WTC11 (cell line): ENCODE data around the gene ZNF212. TPM values are rescaled to one million over a fixed set of nuclear protein-coding genes. Genes with fewer than 3 reads are reported as not detected.

Experiments used
- ATAC-seq: fragments of 200-7000 bp; cut with Tn5 transposase; 2 replicates; pipeline ENCODE4 v1.10.0; 2021; ENCODE audit warnings: mild to moderate bottlenecking, moderate library complexity
- CTCF ChIA-PET: fragments of 300-600 bp; sonication (Branson Sonifier 250); formaldehyde crosslinking; loops from one replicate; lab custom pipeline; 2021; ENCODE audit warnings: antibody characterized with exemption; lab: Charles Lee
- POLR2A ChIA-PET: fragments of 350-600 bp; sonication (Branson Sonifier 250); formaldehyde crosslinking; loops from one replicate; lab custom pipeline; 2021; ENCODE audit warnings: antibody characterized with exemption; lab: Charles Lee
- DNase-seq: peaks from one replicate; pipeline ENCODE4 v3.0.0; 2021; ENCODE audit warnings: low spot score
- H3K27ac Mint-ChIP-seq: 2 replicates; pipeline ENCODE4 v1.8.0; 2021; ENCODE audit warnings: mixed read lengths
- H3K27me3 Mint-ChIP-seq: 2 replicates; pipeline ENCODE4 v1.8.0; 2021; ENCODE audit warnings: low read depth, mild to moderate bottlenecking, moderate library complexity, mixed read lengths
- H3K36me3 Mint-ChIP-seq: 2 replicates; pipeline ENCODE4 v1.8.0; 2021; ENCODE audit warnings: mixed read lengths
- H3K4me1 Mint-ChIP-seq: 2 replicates; pipeline ENCODE4 v1.8.0; 2022; ENCODE audit warnings: mixed read lengths
- H3K4me3 Mint-ChIP-seq: 2 replicates; pipeline ENCODE4 v1.8.0; 2021; ENCODE audit warnings: mild to moderate bottlenecking, moderate library complexity, mixed read lengths
- H3K9me3 Mint-ChIP-seq: 2 replicates; pipeline ENCODE4 v1.8.0; 2021; ENCODE audit warnings: mixed read lengths
- AR ChIP-seq: fragments of 250-450 bp; sonication (Bioruptor Pico); IDR thresholded peaks from 2 replicates; pipeline ENCODE4 v1.9.0; 2021; ENCODE audit warnings: mild to moderate bottlenecking
- ATF1 ChIP-seq: sonication (generic); formaldehyde crosslinking; IDR thresholded peaks from 2 replicates; pipeline ENCODE4 v1.8.1; 2023; ENCODE audit warnings: mild to moderate bottlenecking, moderate library complexity, missing genetic modification reagents
- CDX4 ChIP-seq: fragments of 250-450 bp; sonication (Bioruptor Pico); IDR thresholded peaks from 2 replicates; pipeline ENCODE4 v1.9.0; 2021; ENCODE audit warnings: moderate library complexity, mild to moderate bottlenecking, inconsistent platforms, borderline replicate concordance
- CREM ChIP-seq: sonication (generic); formaldehyde crosslinking; IDR thresholded peaks from 2 replicates; pipeline ENCODE4 v1.8.1; 2022; ENCODE audit warnings: mild to moderate bottlenecking, missing genetic modification reagents, moderate library complexity
- ELF4 ChIP-seq: sonication (generic); formaldehyde crosslinking; IDR thresholded peaks from 2 replicates; pipeline ENCODE4 v1.8.1; 2022; ENCODE audit warnings: low read depth, mild to moderate bottlenecking, moderate library complexity, missing genetic modification reagents
- KAT7 ChIP-seq: sonication (generic); formaldehyde crosslinking; IDR thresholded peaks from 2 replicates; pipeline ENCODE4 v1.8.1; 2023; ENCODE audit warnings: missing genetic modification reagents, mild to moderate bottlenecking, borderline replicate concordance
- NFATC4 ChIP-seq: fragments of 250-450 bp; sonication (Bioruptor Pico); IDR thresholded peaks from 2 replicates; pipeline ENCODE4 v1.9.0; 2021; ENCODE audit warnings: mild to moderate bottlenecking
- NFE2L1 ChIP-seq: sonication (generic); formaldehyde crosslinking; IDR thresholded peaks from 2 replicates; pipeline ENCODE4 v1.8.1; 2023; ENCODE audit warnings: missing genetic modification reagents
- NFYB ChIP-seq: sonication (generic); formaldehyde crosslinking; conservative IDR thresholded peaks from 2 replicates; pipeline ENCODE4 v1.8.0; 2022; ENCODE audit warnings: low read depth, missing genetic modification reagents
- PRRX2 ChIP-seq: fragments of 250-450 bp; sonication (Bioruptor Pico); IDR thresholded peaks from 2 replicates; pipeline ENCODE4 v1.8.0; 2021; ENCODE audit warnings: mild to moderate bottlenecking
- RORB ChIP-seq: fragments of 250-450 bp; sonication (Bioruptor Pico); IDR thresholded peaks from 2 replicates; pipeline ENCODE4 v1.9.0; 2021; ENCODE audit warnings: mild to moderate bottlenecking
- SMAD3 ChIP-seq: sonication (generic); formaldehyde crosslinking; IDR thresholded peaks from 2 replicates; pipeline ENCODE4 v1.8.0; 2022; ENCODE audit warnings: missing genetic modification reagents, mild to moderate bottlenecking, borderline replicate concordance
- SP1 ChIP-seq: sonication (generic); formaldehyde crosslinking; conservative IDR thresholded peaks from 2 replicates; pipeline ENCODE4 v1.8.1; 2022; ENCODE audit warnings: missing genetic modification reagents
- TP53 ChIP-seq: sonication (generic); formaldehyde crosslinking; IDR thresholded peaks from 2 replicates; pipeline ENCODE4 v1.8.1; 2023; ENCODE audit warnings: mild to moderate bottlenecking, missing genetic modification reagents
- USF2 ChIP-seq: sonication (generic); formaldehyde crosslinking; IDR thresholded peaks from 2 replicates; pipeline ENCODE4 v1.8.1; 2023; ENCODE audit warnings: mild to moderate bottlenecking, missing genetic modification reagents, moderate library complexity
- ZNF121 ChIP-seq: sonication (generic); formaldehyde crosslinking; IDR thresholded peaks from 2 replicates; pipeline ENCODE4 v1.8.0; 2023; ENCODE audit warnings: missing genetic modification reagents
- ZNF416 ChIP-seq: fragments of 250-450 bp; sonication (Bioruptor Pico); IDR thresholded peaks from 2 replicates; pipeline ENCODE4 v1.9.0; 2021; ENCODE audit warnings: mild to moderate bottlenecking, inconsistent platforms
- ZNF532 ChIP-seq: fragments of 250-450 bp; sonication (Bioruptor Pico); IDR thresholded peaks from 2 replicates; pipeline ENCODE4 v1.9.0; 2021; ENCODE audit warnings: mild to moderate bottlenecking, borderline replicate concordance
- total RNA-seq: library from RNA; stranded (reverse); gene quantifications from 3 replicates; pipeline ENCODE4 v1.2.3, GENCODE V29; 2021
- TF ChIP-seq, protein P1 (sequence below): fragments of 250-450 bp; sonication (Bioruptor Pico); conservative IDR thresholded peaks from 2 replicates; pipeline ENCODE4 v1.9.0; 2021; ENCODE audit warnings: mild to moderate bottlenecking
- TF ChIP-seq, protein P2 (sequence below): sonication (generic); formaldehyde crosslinking; IDR thresholded peaks from 2 replicates; pipeline ENCODE4 v1.8.0; 2022; ENCODE audit warnings: mild to moderate bottlenecking, missing genetic modification reagents
- TF ChIP-seq, protein P3 (sequence below): sonication (generic); formaldehyde crosslinking; IDR thresholded peaks from 2 replicates; pipeline ENCODE4 v1.8.1; 2023; ENCODE audit warnings: mild to moderate bottlenecking, missing genetic modification reagents, moderate library complexity
- TF ChIP-seq, protein P4 (sequence below): sonication (generic); formaldehyde crosslinking; IDR thresholded peaks from 2 replicates; pipeline ENCODE4 v1.8.1; 2022; ENCODE audit warnings: low read depth, missing genetic modification reagents, borderline replicate concordance

Gene ZNF212
- total RNA-seq, 1 experiment from 2014 or later = 23.0 TPM

DNA sequence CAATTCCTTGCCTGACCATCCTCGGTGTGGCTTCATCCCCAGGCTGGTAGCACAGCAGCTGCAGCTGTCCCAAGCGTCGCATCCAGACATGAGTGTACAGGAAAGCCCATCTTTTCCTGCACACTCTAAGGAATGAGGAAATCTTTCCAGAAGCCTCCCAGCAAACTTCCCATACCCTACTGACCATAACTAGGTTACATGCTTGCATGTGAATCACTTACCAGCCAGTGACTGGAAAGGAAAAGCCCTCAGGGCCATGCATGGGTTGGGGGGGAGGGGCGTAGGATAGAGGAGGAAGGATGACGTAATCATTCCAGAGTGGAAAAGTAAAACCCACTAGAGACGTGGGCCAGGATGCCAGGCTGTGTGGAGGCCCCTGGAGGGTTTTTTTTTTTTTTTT, 18.9 kb upstream of the ZNF212 start:
- H3K27ac Mint-ChIP-seq = no peak overlapping the region
- ATAC-seq (no peak), DNase-seq (no peak)
- H3K36me3 Mint-ChIP-seq = peaks cover 63% of the 10 kb centered on the region
- H3K27me3 Mint-ChIP-seq = no peaks in the 10 kb centered on the region
- H3K4me3 Mint-ChIP-seq = no peak overlapping the region
- no peaks in the 10 kb centered on the region for H3K9me3 Mint-ChIP-seq
- POLR2A ChIA-PET = no interaction called here
- TF ChIP-seq AR = no peak
- TF ChIP-seq, protein P1, sequence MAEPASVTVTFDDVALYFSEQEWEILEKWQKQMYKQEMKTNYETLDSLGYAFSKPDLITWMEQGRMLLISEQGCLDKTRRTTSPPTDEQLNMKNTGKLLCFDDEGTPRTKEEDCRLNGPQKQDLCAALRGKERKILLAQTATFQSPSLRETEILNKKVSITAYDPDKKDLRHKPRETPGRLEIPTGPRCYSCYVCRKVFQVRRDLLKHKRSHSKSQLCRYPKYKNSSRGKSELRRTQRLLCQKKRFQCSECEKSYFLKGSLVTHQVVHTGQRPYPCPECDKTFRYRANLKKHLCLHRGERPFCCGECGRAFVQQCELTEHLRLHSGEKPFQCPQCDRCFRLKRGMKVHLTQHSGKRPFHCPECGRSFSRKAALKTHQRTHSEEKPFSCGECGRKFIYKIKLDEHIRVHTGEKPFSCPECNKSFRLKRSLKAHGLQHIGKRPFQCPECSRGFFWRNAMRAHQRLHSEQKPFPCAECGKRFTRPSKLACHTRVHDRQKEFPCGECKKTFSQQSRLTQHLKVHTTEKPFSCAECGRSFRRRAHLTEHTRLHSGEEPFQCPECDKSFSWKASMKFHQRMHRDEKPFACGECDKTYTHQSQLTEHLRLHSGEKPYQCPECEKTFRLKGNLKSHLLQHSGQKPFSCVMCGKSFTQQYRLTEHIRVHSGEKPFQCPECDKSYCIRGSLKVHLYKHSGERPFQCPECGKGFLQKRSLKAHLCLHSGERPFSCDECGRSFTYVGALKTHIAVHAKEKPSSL (CRISPR knock-in tag) = no peak
- no peak for TF ChIP-seq ZNF532
- TF ChIP-seq NFYB (CRISPR knock-in tag) = no peak
- TF ChIP-seq NFE2L1 = no peak
- TF ChIP-seq TP53 (CRISPR knock-in tag) = no peak
- TF ChIP-seq RORB (CRISPR knock-in tag) = no peak
- no peak for TF ChIP-seq USF2
- no peak for TF ChIP-seq CDX4 (CRISPR knock-in tag)
- TF ChIP-seq, protein P2, sequence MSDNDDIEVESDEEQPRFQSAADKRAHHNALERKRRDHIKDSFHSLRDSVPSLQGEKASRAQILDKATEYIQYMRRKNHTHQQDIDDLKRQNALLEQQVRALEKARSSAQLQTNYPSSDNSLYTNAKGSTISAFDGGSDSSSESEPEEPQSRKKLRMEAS (CRISPR knock-in tag) = no peak
- no peak for TF ChIP-seq ZNF121 (CRISPR knock-in tag)
- peaks cover 13% of the 10 kb centered on the region for H3K4me1 Mint-ChIP-seq
- CTCF ChIA-PET = no interaction called here

GRCh38 chr7:149223176-149223575, 16.3 kb upstream of the ZNF212 start:
- no peak overlapping the region for H3K27ac Mint-ChIP-seq
- no peaks in the 10 kb centered on the region for H3K27me3 Mint-ChIP-seq
- DNase-seq (no peak), ATAC-seq (no peak)
- H3K36me3 Mint-ChIP-seq = peaks cover 37% of the 10 kb centered on the region
- ChIA-PET CTCF (no interaction called here), POLR2A (no interaction called here)
- no peak overlapping the region for H3K4me3 Mint-ChIP-seq
- H3K4me1 Mint-ChIP-seq = peaks cover 9% of the 10 kb centered on the region
- no peaks in the 10 kb centered on the region for H3K9me3 Mint-ChIP-seq
- TF ChIP-seq CREM (no peak), NFATC4 (CRISPR knock-in tag) (no peak), KAT7 (CRISPR knock-in tag) (no peak), ZNF416 (no peak), ELF4 (CRISPR knock-in tag) (no peak), PRRX2 (no peak), SMAD3 (CRISPR knock-in tag) (no peak), SP1 (CRISPR knock-in tag) (no peak), ATF1 (no peak)
- TF ChIP-seq, protein P3, sequence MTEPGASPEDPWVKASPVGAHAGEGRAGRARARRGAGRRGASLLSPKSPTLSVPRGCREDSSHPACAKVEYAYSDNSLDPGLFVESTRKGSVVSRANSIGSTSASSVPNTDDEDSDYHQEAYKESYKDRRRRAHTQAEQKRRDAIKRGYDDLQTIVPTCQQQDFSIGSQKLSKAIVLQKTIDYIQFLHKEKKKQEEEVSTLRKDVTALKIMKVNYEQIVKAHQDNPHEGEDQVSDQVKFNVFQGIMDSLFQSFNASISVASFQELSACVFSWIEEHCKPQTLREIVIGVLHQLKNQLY (CRISPR knock-in tag) = no peak
- TF ChIP-seq, protein P4, sequence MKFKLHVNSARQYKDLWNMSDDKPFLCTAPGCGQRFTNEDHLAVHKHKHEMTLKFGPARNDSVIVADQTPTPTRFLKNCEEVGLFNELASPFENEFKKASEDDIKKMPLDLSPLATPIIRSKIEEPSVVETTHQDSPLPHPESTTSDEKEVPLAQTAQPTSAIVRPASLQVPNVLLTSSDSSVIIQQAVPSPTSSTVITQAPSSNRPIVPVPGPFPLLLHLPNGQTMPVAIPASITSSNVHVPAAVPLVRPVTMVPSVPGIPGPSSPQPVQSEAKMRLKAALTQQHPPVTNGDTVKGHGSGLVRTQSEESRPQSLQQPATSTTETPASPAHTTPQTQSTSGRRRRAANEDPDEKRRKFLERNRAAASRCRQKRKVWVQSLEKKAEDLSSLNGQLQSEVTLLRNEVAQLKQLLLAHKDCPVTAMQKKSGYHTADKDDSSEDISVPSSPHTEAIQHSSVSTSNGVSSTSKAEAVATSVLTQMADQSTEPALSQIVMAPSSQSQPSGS = no peak
